ENCODE measurements around the gene PLEKHN1.

Gene PLEKHN1

DNA sequence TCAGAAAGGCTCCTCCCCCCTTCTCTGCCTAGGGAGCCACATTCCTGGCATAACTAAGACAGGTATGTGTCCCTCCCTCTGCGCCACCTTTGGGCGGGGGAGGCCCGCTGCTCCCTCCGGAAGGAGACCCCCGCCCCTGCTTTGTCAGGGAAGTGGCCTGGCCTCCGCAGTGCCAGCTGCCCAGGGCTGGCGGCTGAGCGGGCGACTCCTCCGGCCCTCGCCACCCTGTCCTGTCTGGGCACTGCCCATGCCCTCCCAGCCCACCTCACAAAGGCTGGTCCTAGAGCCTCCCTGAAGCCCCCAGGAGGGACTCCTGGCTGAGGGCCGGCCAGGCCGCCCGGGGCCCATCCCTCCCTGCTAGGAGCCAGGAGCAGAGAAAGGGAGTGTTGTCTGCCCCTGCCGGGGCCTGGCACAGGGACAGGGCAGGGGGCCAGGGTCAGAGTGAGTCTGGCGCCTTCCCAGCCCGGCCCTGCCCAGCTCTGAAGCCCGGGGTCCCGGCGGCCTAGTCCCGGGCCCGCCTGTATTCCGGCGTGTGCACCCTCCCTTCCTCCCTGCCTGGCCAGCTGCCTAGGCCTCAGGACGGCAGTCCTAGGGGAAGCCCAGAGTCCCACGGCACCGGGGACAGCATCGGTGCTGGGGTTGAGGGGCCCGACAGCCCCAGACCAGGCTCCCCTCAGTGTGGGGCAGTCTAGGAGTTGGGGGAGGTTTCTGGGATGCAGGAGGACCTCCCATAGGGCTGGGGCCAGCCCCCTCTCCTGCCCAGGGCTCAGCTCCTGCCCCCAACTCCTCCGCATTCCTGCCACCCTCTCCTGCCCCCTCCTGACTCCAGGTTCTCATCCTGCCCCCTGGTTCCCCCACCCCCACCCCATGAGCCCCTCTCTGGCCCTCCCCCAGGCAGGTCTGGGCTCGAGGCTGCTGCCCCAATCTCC is 58.8 kb downstream of the PLEKHN1 start (continued):
- 0 out of 2 replicates have a peak, but pooled peaks have one; percentile 23 for TF ChIP-seq KLF17 (tag by site-specific recombination; IDR thresholded peaks at IDR 0.05)
- no peak for TF ChIP-seq ZNF473 (tag by site-specific recombination; IDR thresholded peaks at IDR 0.05)
- TF ChIP-seq GLIS2 (tag by site-specific recombination; IDR thresholded peaks at IDR 0.05) = no peak
- TF ChIP-seq ZNF335 (tag by site-specific recombination; conservative IDR thresholded peaks at IDR 0.05) = no peak
- no peak for TF ChIP-seq ZNF19 (tag by site-specific recombination; IDR thresholded peaks at IDR 0.05; ENCODE audit: low read depth)

All from HEK293 (cell line).